ENCODE data around the gene PARD3.

GRCh38 chr10:34339816-34340553 is 475.1 kb downstream of the PARD3 start:
- TF ChIP-seq CTCF (IDR thresholded peaks at IDR 0.05), result no peak
- TF ChIP-seq POLR2A (IDR thresholded peaks at IDR 0.05), result no peak
